Measurements from ENCODE around the gene SLC29A1. TPM values are rescaled to one million over a fixed set of nuclear protein-coding genes. Genes with fewer than 3 reads are reported as not detected.

Gene SLC29A1
- polyA plus RNA-seq, 2 donors: 11.6 to 18.5 TPM

DNA sequence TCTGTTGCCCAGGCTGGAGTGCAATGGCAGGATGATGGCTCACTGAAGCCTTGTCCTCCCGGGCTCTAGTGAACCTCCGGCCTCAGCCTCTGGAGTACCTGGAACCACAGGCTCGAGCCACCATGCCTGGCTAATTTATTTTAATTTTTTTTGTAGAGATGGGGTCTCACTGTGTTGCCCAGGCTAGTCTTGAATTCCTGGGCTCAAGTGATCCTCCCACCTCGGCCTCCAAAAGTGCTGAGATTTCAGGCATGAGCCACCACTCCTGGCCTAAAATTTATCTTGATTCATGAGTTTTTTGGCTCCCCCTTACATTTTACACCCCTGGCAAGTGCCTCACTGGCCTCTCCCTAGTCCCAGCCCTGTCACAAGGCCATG, 2.5 kb upstream of the SLC29A1 start:
- 83 to 86% methylated on average over 4 of the region's 4 CpGs for WGBS, 2 donors
- Histone ChIP-seq H3K9me3 (ENCODE audit: control insufficient read depth in 2 of 2, insufficient read depth in 1 of 2, low read depth in 1 of 2, low read length in 1 of 2) (no peaks in the 10 kb centered on the region), H3K4me3 (ENCODE audit: low read depth in 1 of 2, low read length in 2 of 2) (no peak overlapping the region), H3K36me3 (ENCODE audit: control insufficient read depth in 2 of 2, insufficient read depth in 2 of 2, low read length in 1 of 2) (no peaks in the 10 kb centered on the region), H3K4me1 (ENCODE audit: control insufficient read depth in 2 of 2, insufficient read depth in 2 of 2, low read length in 1 of 2) (peaks cover 0 to 21% of the 10 kb centered on the region in 2 donors), H3K27me3 (ENCODE audit: control insufficient read depth in 1 of 2, insufficient read depth in 2 of 2, low read length in 2 of 2) (no peaks in the 10 kb centered on the region), H3K27ac (ENCODE audit: low read depth in 2 of 2, low read length in 1 of 2) (peak overlapping the region; percentile 63 to 89)

DNA sequence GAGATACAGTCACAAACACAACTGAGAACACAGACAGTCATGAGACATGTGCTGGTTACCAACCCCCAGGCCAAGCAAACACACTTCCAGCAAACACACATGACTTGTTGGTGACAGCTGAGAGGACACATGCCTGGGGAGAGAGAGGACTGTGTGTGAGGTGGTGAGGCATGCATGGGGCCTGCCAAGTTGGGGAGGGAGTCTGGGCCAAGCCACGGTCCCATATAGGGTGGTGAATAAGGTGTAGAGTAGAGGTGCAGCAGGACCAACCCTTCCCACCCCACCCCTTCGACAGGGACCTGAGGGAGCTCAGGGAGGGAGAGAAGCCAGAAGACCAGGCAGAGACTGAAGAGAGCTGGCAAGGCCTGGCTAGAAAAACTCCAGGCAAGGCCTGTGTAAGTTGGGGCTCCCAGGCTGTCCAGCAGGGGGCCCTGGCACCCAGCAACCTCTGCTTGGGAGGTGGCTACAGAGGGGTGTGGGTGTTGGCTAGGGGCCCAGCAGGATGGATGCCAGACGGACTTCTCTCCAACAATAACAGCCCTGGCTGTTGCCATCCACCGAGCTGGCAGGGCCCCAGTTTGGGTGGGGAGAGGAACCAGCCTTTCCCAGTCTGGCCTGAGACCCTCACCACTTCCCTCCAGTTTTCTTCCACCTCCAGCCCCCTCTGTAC, 2.0 kb upstream of the SLC29A1 start:
- whole genome bisulfite sequencing, 2 donors: 1 to 5% methylated on average over 4 of the region's 4 CpGs
- H3K4me1 ChIP-seq (ENCODE audit: control insufficient read depth in 2 of 2, insufficient read depth in 2 of 2, low read length in 1 of 2): peaks cover 0 to 22% of the 10 kb centered on the region in 2 donors
- peak overlapping the region; percentile 63 to 89 for H3K27ac ChIP-seq (ENCODE audit: low read depth in 2 of 2, low read length in 1 of 2)
- no peak overlapping the region for H3K4me3 ChIP-seq (ENCODE audit: low read depth in 1 of 2, low read length in 2 of 2)
- H3K36me3 ChIP-seq (ENCODE audit: control insufficient read depth in 2 of 2, insufficient read depth in 2 of 2, low read length in 1 of 2): no peaks in the 10 kb centered on the region
- no peaks in the 10 kb centered on the region for H3K27me3 ChIP-seq (ENCODE audit: control insufficient read depth in 1 of 2, insufficient read depth in 2 of 2, low read length in 2 of 2)
- no peaks in the 10 kb centered on the region for H3K9me3 ChIP-seq (ENCODE audit: control insufficient read depth in 2 of 2, insufficient read depth in 1 of 2, low read depth in 1 of 2, low read length in 1 of 2)

DNA sequence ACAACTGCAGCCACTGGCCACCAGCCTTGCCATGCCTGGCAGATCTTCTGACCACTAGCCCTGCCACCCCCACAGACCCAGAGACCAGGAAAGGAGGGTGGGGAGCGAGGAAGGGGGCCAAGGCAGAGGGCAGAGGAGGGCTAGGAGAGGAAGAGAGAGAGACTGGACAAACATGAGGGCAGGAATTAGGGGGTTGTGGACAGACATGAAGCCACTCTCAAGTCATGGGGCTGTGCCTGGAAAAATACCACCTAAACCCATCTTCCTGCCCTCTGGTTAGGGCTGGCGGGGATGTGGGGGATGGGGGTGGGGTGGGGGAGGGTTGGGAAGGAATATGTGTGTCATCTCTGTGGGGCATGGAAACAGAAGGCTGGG, 1.4 kb upstream of the SLC29A1 start:
- 49 to 64% methylated on average over 2 of the region's 2 CpGs for WGBS, 2 donors
- Histone ChIP-seq H3K27me3 (ENCODE audit: control insufficient read depth in 1 of 2, insufficient read depth in 2 of 2, low read length in 2 of 2) (no peaks in the 10 kb centered on the region), H3K27ac (ENCODE audit: low read depth in 2 of 2, low read length in 1 of 2) (peak overlapping the region; percentile 50 to 89), H3K4me1 (ENCODE audit: control insufficient read depth in 2 of 2, insufficient read depth in 2 of 2, low read length in 1 of 2) (peaks cover 0 to 21% of the 10 kb centered on the region in 2 donors), H3K4me3 (ENCODE audit: low read depth in 1 of 2, low read length in 2 of 2) (no peak overlapping the region), H3K36me3 (ENCODE audit: control insufficient read depth in 2 of 2, insufficient read depth in 2 of 2, low read length in 1 of 2) (no peaks in the 10 kb centered on the region), H3K9me3 (ENCODE audit: control insufficient read depth in 2 of 2, insufficient read depth in 1 of 2, low read depth in 1 of 2, low read length in 1 of 2) (no peaks in the 10 kb centered on the region)

DNA sequence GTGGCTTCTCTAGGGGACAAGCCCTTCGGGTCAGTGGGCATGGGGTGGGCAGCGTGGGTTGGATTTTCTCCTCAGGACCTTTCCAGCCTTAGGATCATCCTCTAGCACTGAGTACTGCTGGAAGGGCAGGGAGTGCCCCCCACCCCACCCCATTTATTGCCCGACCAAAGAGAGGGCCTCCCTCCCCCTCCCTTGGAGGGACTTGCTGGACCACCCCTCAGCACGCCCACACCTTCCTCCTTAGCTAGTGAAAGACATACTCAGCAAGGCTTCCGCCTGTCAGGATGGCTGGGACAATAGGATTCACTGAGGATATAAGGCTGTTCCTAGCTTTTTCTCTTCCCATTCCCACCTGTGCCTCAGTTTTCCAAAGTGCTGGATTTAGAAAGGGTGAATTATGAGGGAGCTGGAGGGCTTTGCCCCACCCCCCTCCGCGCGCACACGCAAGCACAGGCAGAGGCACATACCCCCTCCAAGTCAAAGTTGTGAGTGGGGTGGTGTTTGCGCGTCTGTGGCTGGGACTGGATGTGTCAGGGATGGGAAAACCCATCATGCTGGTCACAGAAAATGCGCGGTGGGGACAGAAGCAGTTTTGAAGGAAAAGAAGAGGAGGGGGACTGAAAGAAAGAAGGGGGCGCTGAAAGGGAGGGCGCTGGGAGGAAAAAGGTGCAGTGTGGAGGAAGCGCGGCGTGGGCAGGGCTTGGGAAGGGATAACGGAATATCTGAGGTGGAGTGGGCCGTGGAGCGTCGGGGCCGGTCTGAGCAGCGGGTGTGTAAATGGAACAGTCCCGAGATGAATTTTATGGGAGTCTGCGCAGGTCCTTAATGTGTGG, 693 bp upstream of the SLC29A1 start:
- Histone ChIP-seq H3K9me3 (ENCODE audit: control insufficient read depth in 2 of 2, insufficient read depth in 1 of 2, low read depth in 1 of 2, low read length in 1 of 2) (no peaks in the 10 kb centered on the region), H3K4me3 (ENCODE audit: low read depth in 1 of 2, low read length in 2 of 2) (peak overlapping the region; percentile 34 to 48), H3K4me1 (ENCODE audit: control insufficient read depth in 2 of 2, insufficient read depth in 2 of 2, low read length in 1 of 2) (peaks cover 0 to 14% of the 10 kb centered on the region in 2 donors), H3K27ac (ENCODE audit: low read depth in 2 of 2, low read length in 1 of 2) (peak overlapping the region; percentile 53 to 81), H3K36me3 (ENCODE audit: control insufficient read depth in 2 of 2, insufficient read depth in 2 of 2, low read length in 1 of 2) (no peaks in the 10 kb centered on the region), H3K27me3 (ENCODE audit: control insufficient read depth in 1 of 2, insufficient read depth in 2 of 2, low read length in 2 of 2) (no peaks in the 10 kb centered on the region)
- WGBS, 2 donors: 24 to 25% methylated on average over 26 of the region's 26 CpGs

DNA sequence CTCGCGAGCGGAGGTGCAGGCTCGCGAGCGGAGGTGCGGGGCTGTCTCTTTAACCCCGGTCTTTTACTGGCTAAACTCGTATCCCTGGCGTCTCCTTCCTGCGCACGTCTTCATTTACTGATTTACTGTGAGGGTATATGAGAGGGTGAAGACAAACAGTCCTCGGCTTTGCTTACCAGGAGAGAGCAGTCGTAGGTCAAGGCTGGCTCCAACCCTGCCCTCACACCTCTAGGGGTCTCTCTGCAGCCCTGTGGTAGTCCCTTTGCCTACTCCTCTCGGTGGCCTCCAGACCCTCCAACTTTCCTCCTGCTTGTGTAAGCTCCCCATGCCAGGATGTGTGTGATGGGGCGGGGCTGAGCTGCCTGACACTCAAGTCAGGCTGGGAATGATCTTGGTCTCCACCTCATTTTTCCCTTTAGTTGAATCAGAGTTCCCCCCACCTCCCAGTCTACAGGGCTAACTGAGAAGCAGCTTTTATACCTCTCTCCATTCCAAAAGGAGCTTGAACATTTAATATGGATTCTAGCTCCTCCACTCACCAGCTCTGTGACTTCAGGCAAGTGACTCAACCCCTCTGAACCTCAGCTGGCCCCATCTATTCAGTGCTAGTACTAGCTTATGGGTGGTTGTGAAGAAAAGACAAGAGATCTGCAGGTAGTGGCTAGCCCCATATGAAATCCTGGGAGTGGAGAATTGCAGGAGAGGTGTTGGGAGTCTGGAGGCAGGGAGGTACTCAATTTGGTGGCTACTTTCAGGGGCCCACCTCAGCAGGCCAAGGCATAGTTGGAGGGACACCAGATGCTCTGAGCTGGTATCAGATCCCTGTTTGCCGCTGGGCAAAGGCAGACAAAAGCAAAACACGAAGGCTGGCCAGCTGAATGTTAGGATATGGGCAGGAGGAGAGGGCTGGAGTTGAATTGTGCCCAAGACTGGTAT, 902 bp downstream of the SLC29A1 start:
- Histone ChIP-seq H3K4me3 (ENCODE audit: low read depth in 1 of 2, low read length in 2 of 2) (peak overlapping the region; percentile 48 to 52), H3K36me3 (ENCODE audit: control insufficient read depth in 2 of 2, insufficient read depth in 2 of 2, low read length in 1 of 2) (peaks cover 0 to 2% of the 10 kb centered on the region in 2 donors), H3K27ac (ENCODE audit: low read depth in 2 of 2, low read length in 1 of 2) (peak overlapping the region in 1 of 2 donors; percentile 70), H3K9me3 (ENCODE audit: control insufficient read depth in 2 of 2, insufficient read depth in 1 of 2, low read depth in 1 of 2, low read length in 1 of 2) (no peaks in the 10 kb centered on the region), H3K4me1 (ENCODE audit: control insufficient read depth in 2 of 2, insufficient read depth in 2 of 2, low read length in 1 of 2) (peaks cover 4 to 14% of the 10 kb centered on the region in 2 donors), H3K27me3 (ENCODE audit: control insufficient read depth in 1 of 2, insufficient read depth in 2 of 2, low read length in 2 of 2) (no peaks in the 10 kb centered on the region)
- WGBS, 2 donors: 10% methylated on average over 14 to 18 of the region's 18 CpGs

DNA sequence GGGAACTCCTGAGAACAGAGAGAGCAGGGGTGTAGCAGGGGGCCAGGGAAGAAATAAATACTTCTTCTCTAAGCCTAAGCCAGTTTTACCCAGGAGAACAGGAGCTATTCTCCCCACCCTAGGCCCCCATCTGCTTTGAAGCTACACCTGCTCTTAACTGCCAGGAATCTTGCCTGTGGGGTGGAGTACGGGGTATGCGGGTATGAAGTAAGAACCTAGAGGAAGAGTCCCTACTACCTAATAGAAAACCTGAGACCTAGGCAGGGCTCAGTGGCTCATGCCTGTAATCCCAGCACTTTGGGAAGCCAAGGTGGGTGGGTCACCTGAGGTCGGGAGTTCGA, 1.5 kb downstream of the SLC29A1 start:
- H3K27ac ChIP-seq (ENCODE audit: low read depth in 2 of 2, low read length in 1 of 2): peak overlapping the region in 1 of 2 donors; percentile 46
- H3K4me1 ChIP-seq (ENCODE audit: control insufficient read depth in 2 of 2, insufficient read depth in 2 of 2, low read length in 1 of 2): peaks cover 4 to 14% of the 10 kb centered on the region in 2 donors
- no peak overlapping the region for H3K4me3 ChIP-seq (ENCODE audit: low read depth in 1 of 2, low read length in 2 of 2)

DNA sequence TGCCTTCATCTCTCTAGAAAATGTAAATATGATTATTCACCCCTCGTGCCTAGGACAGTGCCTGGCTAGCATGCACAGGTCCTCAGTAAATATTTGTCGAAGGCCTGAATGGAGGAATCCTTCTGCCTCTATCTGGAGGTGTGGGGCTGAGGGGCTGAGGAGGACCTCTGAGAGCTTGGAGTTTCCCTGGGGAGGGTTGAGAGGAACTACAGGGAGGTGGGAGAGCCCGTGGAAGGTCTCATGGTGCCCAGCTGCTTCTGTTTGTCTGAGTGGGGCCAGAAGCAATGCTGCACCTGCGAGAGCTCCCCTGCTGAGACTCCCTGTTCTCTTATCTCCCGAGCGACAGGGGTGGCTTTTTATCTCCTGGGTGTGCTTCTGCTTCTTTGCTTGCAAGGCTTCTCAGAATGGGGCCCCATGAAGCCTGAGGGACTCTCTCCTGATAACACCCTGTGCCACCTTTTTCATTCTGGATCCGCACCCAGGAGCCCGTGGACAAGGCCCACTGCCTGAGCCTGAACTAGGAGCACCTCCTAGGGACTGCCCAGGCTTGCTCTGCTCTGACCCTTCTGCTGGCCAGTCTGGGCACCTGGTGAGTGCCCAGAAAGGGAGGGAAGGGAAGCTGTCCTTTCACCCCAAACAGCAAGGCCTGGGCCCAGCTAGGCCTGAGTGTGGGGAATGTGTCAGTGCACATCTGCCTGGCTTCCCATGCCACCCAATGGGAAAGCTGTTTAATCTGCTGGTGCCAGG, 2.4 kb downstream of the SLC29A1 start:
- Histone ChIP-seq H3K27ac (ENCODE audit: low read depth in 2 of 2, low read length in 1 of 2) (peak overlapping the region in 1 of 2 donors; percentile 54), H3K4me1 (ENCODE audit: control insufficient read depth in 2 of 2, insufficient read depth in 2 of 2, low read length in 1 of 2) (peaks cover 4 to 14% of the 10 kb centered on the region in 2 donors), H3K4me3 (ENCODE audit: low read depth in 1 of 2, low read length in 2 of 2) (no peak overlapping the region), H3K36me3 (ENCODE audit: control insufficient read depth in 2 of 2, insufficient read depth in 2 of 2, low read length in 1 of 2) (peaks cover 0 to 5% of the 10 kb centered on the region in 2 donors), H3K27me3 (ENCODE audit: control insufficient read depth in 1 of 2, insufficient read depth in 2 of 2, low read length in 2 of 2) (no peaks in the 10 kb centered on the region), H3K9me3 (ENCODE audit: control insufficient read depth in 2 of 2, insufficient read depth in 1 of 2, low read depth in 1 of 2, low read length in 1 of 2) (no peaks in the 10 kb centered on the region)
- WGBS, 2 donors: 69 to 87% methylated on average over 8 of the region's 8 CpGs

More for the DNA sequence above, 1.5 kb downstream of the SLC29A1 start:
- no peaks in the 10 kb centered on the region for H3K27me3 ChIP-seq (ENCODE audit: control insufficient read depth in 1 of 2, insufficient read depth in 2 of 2, low read length in 2 of 2)
- 81 to 90% methylated on average over 4 of the region's 4 CpGs for WGBS, 2 donors
- peaks cover 0 to 2% of the 10 kb centered on the region in 2 donors for H3K36me3 ChIP-seq (ENCODE audit: control insufficient read depth in 2 of 2, insufficient read depth in 2 of 2, low read length in 1 of 2)
- no peaks in the 10 kb centered on the region for H3K9me3 ChIP-seq (ENCODE audit: control insufficient read depth in 2 of 2, insufficient read depth in 1 of 2, low read depth in 1 of 2, low read length in 1 of 2)

DNA sequence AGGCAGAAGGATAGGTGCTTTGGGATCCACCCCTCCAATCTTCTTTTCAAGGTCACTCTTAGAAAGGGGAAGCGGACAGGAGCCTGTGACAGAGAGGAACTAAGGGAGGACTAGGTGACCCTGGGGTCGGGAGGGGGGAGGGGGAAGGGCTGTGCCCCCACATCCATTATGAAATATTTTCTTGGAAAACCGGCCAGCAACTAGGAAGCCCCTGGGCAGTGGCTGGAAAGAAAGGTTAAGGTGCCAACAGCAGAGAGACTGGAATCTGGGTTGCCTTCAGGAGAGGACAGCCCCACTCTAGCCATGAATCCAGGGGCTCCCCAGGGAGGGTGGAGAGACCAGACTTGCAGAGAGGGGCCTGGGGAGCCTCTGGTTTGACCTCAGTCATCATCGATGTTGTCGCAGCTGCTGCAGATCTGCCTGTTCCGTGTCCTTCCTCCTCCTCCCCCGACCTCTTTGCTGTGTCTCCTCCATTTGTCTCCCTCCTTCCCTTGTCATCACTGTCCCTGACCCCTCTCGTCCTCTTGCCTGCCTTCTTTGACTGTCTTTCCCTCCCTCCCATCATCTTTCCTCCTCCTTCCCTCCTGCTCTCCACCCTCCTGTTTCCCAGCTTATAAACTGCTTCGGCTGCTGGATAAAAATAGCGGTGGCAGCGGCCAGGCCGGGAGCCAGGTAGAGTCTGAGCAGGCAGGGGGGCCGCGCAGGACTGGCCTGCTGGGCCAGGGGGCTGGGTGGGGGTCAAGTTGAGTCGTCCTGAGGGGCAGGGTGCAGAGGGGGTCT, 3.2 kb downstream of the SLC29A1 start:
- 62 to 65% methylated on average over 15 of the region's 15 CpGs for WGBS, 2 donors
- peaks cover 0 to 5% of the 10 kb centered on the region in 2 donors for H3K36me3 ChIP-seq (ENCODE audit: control insufficient read depth in 2 of 2, insufficient read depth in 2 of 2, low read length in 1 of 2)
- H3K9me3 ChIP-seq (ENCODE audit: control insufficient read depth in 2 of 2, insufficient read depth in 1 of 2, low read depth in 1 of 2, low read length in 1 of 2): no peaks in the 10 kb centered on the region
- peaks cover 4 to 10% of the 10 kb centered on the region in 2 donors for H3K4me1 ChIP-seq (ENCODE audit: control insufficient read depth in 2 of 2, insufficient read depth in 2 of 2, low read length in 1 of 2)
- no peaks in the 10 kb centered on the region for H3K27me3 ChIP-seq (ENCODE audit: control insufficient read depth in 1 of 2, insufficient read depth in 2 of 2, low read length in 2 of 2)
- peak overlapping the region in 1 of 2 donors; percentile 54 for H3K27ac ChIP-seq (ENCODE audit: low read depth in 2 of 2, low read length in 1 of 2)
- H3K4me3 ChIP-seq (ENCODE audit: low read depth in 1 of 2, low read length in 2 of 2): no peak overlapping the region

Measured in esophagus (tissue), 2 donors.